LNCaP clone FGC (cell line): ENCODE results near the gene FIG4.

Experiments
- DNase-seq: peaks from one replicate; pipeline ENCODE4 v3.0.0-alpha.2; 2011; ENCODE audit warnings: low read depth
- H3K4me3 ChIP-seq: 2 replicates; pipeline ENCODE4 v1.5.1; 2011; ENCODE audit warnings: mild to moderate bottlenecking, low read depth, low read length, control low read depth
- TF ChIP-seq, protein P1 (sequence below): IDR thresholded peaks from 2 replicates; pipeline ENCODE4 v1.5.1; 2012; ENCODE audit warnings: mild to moderate bottlenecking; ENCODE audit not compliant: control insufficient read depth, insufficient read depth; ENCODE audit errors: extremely low read depth

The FIG4 gene

DNA sequence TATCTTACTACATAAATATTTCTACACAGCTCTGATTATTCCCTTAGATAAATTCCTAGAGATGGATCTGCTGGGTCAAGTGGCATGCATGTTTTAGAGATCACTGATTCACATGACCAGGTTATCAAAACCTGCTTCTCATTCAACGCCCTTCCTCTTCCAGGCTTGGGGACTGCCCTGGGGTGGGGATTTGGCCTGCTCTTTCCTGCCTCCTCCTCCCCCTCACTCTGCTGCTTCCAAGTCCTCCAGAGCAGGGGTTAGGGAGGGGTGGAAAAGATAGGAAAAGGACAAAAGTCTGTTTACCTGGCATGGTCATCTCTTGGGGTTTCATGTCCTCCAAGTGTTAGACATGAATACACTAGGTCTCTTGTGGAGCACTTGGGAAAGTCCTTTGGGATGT lies 181.5 kb downstream of the FIG4 start:
- no peak overlapping the region for H3K4me3 ChIP-seq
- DNase-seq, result no peak
- TF ChIP-seq, protein P1, sequence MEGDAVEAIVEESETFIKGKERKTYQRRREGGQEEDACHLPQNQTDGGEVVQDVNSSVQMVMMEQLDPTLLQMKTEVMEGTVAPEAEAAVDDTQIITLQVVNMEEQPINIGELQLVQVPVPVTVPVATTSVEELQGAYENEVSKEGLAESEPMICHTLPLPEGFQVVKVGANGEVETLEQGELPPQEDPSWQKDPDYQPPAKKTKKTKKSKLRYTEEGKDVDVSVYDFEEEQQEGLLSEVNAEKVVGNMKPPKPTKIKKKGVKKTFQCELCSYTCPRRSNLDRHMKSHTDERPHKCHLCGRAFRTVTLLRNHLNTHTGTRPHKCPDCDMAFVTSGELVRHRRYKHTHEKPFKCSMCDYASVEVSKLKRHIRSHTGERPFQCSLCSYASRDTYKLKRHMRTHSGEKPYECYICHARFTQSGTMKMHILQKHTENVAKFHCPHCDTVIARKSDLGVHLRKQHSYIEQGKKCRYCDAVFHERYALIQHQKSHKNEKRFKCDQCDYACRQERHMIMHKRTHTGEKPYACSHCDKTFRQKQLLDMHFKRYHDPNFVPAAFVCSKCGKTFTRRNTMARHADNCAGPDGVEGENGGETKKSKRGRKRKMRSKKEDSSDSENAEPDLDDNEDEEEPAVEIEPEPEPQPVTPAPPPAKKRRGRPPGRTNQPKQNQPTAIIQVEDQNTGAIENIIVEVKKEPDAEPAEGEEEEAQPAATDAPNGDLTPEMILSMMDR, result no peak

DNA sequence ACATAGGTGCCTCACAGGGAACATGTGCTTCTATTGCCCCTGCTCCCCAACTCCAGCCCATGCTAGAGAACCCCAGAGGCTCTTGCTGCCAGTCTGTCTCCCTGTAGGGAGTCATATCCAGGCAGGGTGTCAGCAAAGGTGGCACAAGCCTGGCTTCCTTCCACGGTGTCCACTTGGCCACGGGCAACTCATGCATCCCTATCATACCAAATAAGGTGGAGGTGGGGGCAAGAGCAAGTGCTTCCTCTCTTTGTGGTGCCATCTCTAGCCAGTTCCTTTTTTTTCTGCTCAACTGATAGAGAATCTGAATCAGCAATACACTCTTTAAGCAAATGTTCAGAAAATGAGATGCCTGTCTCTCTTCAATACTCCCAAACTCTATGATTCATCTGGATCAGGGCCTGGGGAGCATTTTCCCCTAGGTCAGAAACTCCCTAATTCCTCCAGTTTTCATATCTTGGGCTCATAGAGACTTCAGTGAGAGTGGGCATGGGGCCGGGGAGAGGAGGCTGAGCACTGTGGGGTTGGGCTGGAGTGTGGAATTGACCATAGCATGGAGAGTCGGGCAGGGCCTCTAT lies 182.0 kb downstream of the FIG4 start:
- TF ChIP-seq, protein P1, result no peak
- DNase-seq, result no peak
- H3K4me3 ChIP-seq, result no peak overlapping the region

DNA sequence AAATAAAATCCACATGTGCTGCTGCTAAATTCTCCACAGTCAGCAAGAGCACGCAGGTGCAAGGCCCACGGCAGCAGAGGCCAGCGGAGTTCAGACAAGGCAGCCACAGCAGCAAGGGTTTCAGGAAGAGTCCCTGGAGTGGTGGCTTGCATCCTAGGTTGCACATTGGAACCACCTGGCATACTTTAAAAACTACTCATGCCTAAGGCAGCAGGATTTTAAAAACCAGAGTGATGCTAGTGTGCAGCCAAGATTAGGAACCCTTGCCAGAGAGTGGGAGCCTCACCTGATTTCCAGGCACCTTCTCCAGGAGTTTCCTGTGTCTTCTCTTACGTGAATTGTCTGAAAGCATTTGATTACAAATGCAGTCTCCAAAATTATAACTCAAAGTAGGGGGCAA lies 183.0 kb downstream of the FIG4 start:
- DNase-seq, result no peak
- TF ChIP-seq, protein P1, result no peak

DNA sequence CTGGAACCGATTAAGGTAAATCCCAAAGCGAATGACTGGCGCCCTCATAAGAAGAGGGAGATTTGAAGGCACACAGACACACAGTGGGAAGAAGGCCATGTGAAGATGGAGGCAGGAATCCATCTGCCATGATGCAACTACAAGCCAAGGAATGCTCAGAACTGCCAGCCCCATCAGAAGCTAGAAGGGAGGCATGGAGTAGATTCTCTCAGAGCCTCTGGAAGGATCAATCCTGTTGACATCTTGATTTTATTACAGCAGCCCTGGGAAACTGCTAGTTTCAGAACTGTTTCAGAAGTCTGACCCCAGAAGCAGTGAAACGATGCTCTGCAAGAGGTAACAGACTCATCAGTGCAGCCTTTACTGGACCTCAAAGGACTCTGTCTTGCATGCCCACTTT lies 183.5 kb downstream of the FIG4 start:
- TF ChIP-seq, protein P1, result no peak
- no peak for DNase-seq
- H3K4me3 ChIP-seq, result no peak overlapping the region

More for the DNA sequence above, 183.0 kb downstream of the FIG4 start:
- no peak overlapping the region for H3K4me3 ChIP-seq
